ENCODE measurements around the gene SUFU.

GRCh38 chr10:102465466-102465865, 38.3 kb upstream of the SUFU start:
- TF ChIP-seq POLR2AphosphoS5 (IDR thresholded peaks at IDR 0.05), result no peak
- TF ChIP-seq, protein P1, sequence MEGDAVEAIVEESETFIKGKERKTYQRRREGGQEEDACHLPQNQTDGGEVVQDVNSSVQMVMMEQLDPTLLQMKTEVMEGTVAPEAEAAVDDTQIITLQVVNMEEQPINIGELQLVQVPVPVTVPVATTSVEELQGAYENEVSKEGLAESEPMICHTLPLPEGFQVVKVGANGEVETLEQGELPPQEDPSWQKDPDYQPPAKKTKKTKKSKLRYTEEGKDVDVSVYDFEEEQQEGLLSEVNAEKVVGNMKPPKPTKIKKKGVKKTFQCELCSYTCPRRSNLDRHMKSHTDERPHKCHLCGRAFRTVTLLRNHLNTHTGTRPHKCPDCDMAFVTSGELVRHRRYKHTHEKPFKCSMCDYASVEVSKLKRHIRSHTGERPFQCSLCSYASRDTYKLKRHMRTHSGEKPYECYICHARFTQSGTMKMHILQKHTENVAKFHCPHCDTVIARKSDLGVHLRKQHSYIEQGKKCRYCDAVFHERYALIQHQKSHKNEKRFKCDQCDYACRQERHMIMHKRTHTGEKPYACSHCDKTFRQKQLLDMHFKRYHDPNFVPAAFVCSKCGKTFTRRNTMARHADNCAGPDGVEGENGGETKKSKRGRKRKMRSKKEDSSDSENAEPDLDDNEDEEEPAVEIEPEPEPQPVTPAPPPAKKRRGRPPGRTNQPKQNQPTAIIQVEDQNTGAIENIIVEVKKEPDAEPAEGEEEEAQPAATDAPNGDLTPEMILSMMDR (IDR thresholded peaks at IDR 0.05), result no peak

Data from gastroesophageal sphincter (tissue), 3 donors.